Activated CD8-positive, alpha-beta T cell treated with anti-CD3 and anti-CD28 coated beads for 36 hours (primary cell): ENCODE data around the gene IL17F. TPM values are rescaled to one million over a fixed set of nuclear protein-coding genes. Genes with fewer than 3 reads are reported as not detected.
A peak's percentile ranks its signal among the peaks of the same experiment; 100 is the strongest.

Experiments
- ATAC-seq: fragments of 200-7000 bp; cut with Tn5 transposase; one replicate; pipeline ENCODE4 v1.10.0; 2021; ENCODE audit warnings: mild to moderate bottlenecking, moderate library complexity
- CTCF ChIA-PET: fragments of 350-600 bp; sonication (Branson Sonifier 250); formaldehyde crosslinking; loops from one replicate; lab custom pipeline; 2021; ENCODE audit warnings: antibody characterized with exemption; lab: Charles Lee
- POLR2A ChIA-PET: fragments of 350-600 bp; sonication (Branson Sonifier 250); formaldehyde crosslinking; loops from one replicate; lab custom pipeline; 2021; ENCODE audit warnings: antibody characterized with exemption; lab: Charles Lee
- DNase-seq: peaks from one replicate; pipeline ENCODE4 v3.0.0-alpha.2; 2020
- H3K27ac Mint-ChIP-seq: one replicate; pipeline ENCODE4 v1.8.0; 2021; ENCODE audit warnings: mild to moderate bottlenecking, mixed read lengths
- H3K27me3 Mint-ChIP-seq: one replicate; pipeline ENCODE4 v1.8.0; 2021; ENCODE audit warnings: mixed read lengths
- H3K36me3 Mint-ChIP-seq: one replicate; pipeline ENCODE4 v1.8.0; 2021; ENCODE audit warnings: low read depth, mixed read lengths
- H3K4me1 Mint-ChIP-seq: one replicate; pipeline ENCODE4 v1.8.0; 2021; ENCODE audit warnings: low read depth, mixed read lengths
- H3K4me3 Mint-ChIP-seq: one replicate; pipeline ENCODE4 v1.8.0; 2021; ENCODE audit warnings: mild to moderate bottlenecking, moderate library complexity, mixed read lengths
- H3K9me3 Mint-ChIP-seq: one replicate; pipeline ENCODE4 v1.8.0; 2021; ENCODE audit warnings: mixed read lengths
- intact Hi-C: fragments of 100-400 bp; cut with micrococcal nuclease; formaldehyde crosslinking; loops from one replicate; pipeline ENCODE4 v1.10.0; 2022
- total RNA-seq, 2 experiments: library from RNA; stranded (reverse); gene quantifications; one replicate each; pipeline ENCODE4 v1.2.3, GENCODE V29; 2021
- TF ChIP-seq, protein P1 (sequence below): fragments of 200-600 bp; IDR thresholded peaks from one replicate; pipeline ENCODE4 v1.8.0; 2022; ENCODE audit warnings: antibody characterized with exemption, mild to moderate bottlenecking

IL17F gene
- total RNA-seq, 2 experiments from 2014 or later = 0.76 to 0.86 TPM

DNA sequence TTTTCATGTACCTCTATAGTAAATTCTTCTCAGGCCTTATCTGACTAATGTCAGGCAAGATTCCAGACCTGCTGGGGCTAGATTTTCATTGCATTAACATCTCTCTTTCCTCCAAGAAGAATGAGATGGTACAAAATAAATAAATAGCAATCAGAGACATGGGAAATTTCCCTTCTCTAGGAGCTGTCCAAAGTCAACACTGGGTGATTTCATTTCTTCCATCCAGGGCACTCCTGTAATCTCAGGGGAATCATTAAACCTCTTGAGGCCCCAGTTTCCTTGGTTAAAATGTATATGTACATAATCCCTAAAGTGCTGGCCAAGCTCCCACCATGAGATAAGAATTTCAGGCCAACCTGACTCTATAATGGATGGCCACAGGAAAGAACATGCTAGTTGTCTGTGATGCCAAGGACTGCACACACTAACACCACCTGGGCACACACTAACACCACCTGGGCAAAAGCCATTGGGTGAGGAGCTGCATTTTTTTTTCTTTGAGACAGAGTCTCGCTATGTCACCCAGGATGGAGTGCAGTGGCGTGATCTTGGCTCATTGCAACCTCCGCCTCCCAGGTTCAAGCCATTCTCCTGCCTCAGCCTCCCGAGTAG lies 912 bp downstream of the IL17F start:
- Mint-ChIP-seq H3K4me3 (no peak overlapping the region), H3K36me3 (no peaks in the 10 kb centered on the region), H3K27me3 (peaks cover 11% of the 10 kb centered on the region), H3K4me1 (no peaks in the 10 kb centered on the region), H3K27ac (no peak overlapping the region), H3K9me3 (no peaks in the 10 kb centered on the region)
- TF ChIP-seq, protein P1, sequence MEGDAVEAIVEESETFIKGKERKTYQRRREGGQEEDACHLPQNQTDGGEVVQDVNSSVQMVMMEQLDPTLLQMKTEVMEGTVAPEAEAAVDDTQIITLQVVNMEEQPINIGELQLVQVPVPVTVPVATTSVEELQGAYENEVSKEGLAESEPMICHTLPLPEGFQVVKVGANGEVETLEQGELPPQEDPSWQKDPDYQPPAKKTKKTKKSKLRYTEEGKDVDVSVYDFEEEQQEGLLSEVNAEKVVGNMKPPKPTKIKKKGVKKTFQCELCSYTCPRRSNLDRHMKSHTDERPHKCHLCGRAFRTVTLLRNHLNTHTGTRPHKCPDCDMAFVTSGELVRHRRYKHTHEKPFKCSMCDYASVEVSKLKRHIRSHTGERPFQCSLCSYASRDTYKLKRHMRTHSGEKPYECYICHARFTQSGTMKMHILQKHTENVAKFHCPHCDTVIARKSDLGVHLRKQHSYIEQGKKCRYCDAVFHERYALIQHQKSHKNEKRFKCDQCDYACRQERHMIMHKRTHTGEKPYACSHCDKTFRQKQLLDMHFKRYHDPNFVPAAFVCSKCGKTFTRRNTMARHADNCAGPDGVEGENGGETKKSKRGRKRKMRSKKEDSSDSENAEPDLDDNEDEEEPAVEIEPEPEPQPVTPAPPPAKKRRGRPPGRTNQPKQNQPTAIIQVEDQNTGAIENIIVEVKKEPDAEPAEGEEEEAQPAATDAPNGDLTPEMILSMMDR = no peak
- intact Hi-C loops = no loop called here
- ChIA-PET CTCF (interaction anchor here (0.8 to 1.8 kb wide), 6 partner anchors 9 to 144 kb away, joined by 3 to 5 read pairs (median 3); no protein-coding TSS in a partner anchor), POLR2A (interaction anchor here (1.1 kb wide), 1 partner anchor 18 kb away, joined by 3 read pairs; no protein-coding TSS in a partner anchor)
- DNase-seq (no peak), ATAC-seq (no peak)

DNA sequence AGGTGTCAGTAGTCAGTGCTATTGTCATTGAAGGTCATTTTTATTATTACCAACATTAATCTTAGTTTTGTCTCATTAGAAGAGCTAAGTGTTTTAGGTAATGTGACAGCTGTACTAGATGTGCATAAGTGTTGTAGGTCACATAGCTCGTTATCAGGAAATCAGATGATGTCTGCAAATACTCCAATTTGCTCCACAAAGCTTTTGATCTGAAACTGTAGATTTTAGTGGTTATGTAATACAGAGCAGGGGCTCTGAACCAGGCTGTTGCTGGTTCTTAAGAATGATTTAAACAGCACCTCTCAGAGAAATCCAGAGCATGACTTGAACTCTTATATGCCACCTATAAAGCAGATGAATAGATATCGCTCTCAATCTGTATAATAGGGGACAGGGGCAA lies 2.5 kb downstream of the IL17F start:
- POLR2A ChIA-PET = interaction anchor here (1.3 kb wide), 1 partner anchor 10 kb away, joined by 3 read pairs; no protein-coding TSS in a partner anchor
- Mint-ChIP-seq H3K27me3 (peaks cover 11% of the 10 kb centered on the region), H3K9me3 (no peaks in the 10 kb centered on the region)

DNA sequence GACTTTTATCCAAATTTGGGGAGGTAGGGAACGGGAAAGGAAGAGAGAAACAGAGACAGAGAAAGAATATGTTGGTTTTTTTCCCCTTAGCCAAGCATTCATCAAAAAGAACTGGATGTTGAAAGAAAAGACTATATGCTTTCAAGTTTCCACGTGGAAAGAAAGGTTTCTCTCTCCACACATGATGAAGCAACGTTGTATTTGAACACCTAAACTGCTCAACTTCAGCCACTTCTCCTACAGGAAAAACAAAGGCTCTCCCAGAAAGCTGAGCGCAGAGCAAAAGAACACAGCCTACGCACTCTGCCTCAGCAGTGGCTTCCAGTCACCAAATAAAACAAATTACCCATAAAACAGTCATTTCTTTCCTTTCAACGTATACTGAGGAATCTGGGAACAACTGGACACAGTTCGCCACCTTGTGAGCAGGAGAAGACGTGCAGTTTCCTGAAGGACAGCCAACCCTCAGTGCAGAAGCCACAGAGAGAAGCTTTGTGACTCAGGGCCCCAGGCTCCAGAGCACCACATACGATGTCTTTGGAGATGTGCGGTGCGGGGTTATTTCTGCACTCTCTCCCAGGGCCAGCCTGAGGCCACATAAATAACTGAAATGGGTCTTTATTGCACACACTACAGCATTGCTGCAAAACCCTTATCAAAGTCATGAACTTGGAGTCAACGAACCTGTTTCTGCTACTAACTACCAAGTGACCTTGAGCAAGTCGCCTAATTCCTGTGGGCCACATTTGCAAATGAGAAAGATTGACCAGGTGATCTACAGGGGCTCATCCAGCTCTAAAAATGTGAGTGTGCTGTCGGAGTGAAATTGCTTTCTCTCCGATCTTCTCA lies 10.1 kb downstream of the IL17F start:
- DNase-seq (peak; percentile 62), ATAC-seq (peak; percentile 71)
- Mint-ChIP-seq H3K9me3 (no peaks in the 10 kb centered on the region), H3K36me3 (no peaks in the 10 kb centered on the region), H3K27me3 (peaks cover 44% of the 10 kb centered on the region), H3K4me1 (peaks cover 13% of the 10 kb centered on the region), H3K4me3 (no peak overlapping the region), H3K27ac (no peak overlapping the region)
- ChIA-PET POLR2A (interaction anchor here (0.8 to 1.3 kb wide), 3 partner anchors 10 to 73 kb away, joined by 3 to 5 read pairs (median 3); partner anchors contain the start of gene IL17F), CTCF (interaction anchor here (0.8 to 7.0 kb wide), 10 partner anchors 8 to 74 kb away, joined by 3 to 67 read pairs (median 4); no protein-coding TSS in a partner anchor)
- intact Hi-C loops = loop anchor here (2.0 to 5.0 kb wide), 2 partner anchors 71 to 147 kb away; partner anchors contain the start of gene PKHD1
- TF ChIP-seq, protein P1 = peak; percentile 27

More for the DNA sequence above, 2.5 kb downstream of the IL17F start:
- no peak overlapping the region for H3K27ac Mint-ChIP-seq
- intact Hi-C loops = no loop called here
- H3K36me3 Mint-ChIP-seq = no peaks in the 10 kb centered on the region
- DNase-seq (no peak), ATAC-seq (no peak)
- TF ChIP-seq, protein P1 = no peak
- CTCF ChIA-PET = interaction anchor here (0.6 to 5.7 kb wide), 9 partner anchors 7 to 192 kb away, joined by 3 to 46 read pairs (median 3); no protein-coding TSS in a partner anchor
- no peak overlapping the region for H3K4me3 Mint-ChIP-seq
- no peaks in the 10 kb centered on the region for H3K4me1 Mint-ChIP-seq

DNA sequence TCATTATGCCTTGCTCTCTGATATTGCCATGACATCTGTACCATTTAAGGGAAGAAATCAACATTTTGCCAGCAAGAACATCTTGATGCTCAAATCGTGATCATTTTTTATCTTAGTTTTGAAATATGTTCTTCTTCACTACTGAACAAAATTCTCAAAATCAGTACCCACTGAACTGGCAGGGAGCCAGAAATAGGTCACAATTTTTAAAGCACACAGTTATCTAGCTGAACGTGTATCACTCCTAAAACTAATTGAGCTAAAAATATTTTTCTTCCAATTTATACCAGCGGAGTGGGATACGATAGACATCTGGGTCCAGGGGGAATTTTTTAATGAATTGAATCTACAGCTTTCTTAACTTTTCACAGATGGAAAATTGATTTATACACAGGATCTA lies 11.3 kb downstream of the IL17F start:
- CTCF ChIA-PET = interaction anchor here (0.8 to 7.0 kb wide), 6 partner anchors 8 to 69 kb away, joined by 3 to 67 read pairs (median 4); no protein-coding TSS in a partner anchor
- no peak overlapping the region for H3K27ac Mint-ChIP-seq
- POLR2A ChIA-PET = interaction anchor here (1.0 kb wide), 1 partner anchor 11 kb away, joined by 3 read pairs; the partner anchor contains the start of gene IL17F
- ATAC-seq = no peak
- intact Hi-C loops = loop anchor here (5.0 kb wide), 1 partner anchor 146 kb away; the partner anchor contains the start of gene PKHD1
- H3K36me3 Mint-ChIP-seq = no peaks in the 10 kb centered on the region
- H3K4me1 Mint-ChIP-seq = peaks cover 19% of the 10 kb centered on the region
- no peak overlapping the region for H3K4me3 Mint-ChIP-seq
- no peak for DNase-seq
- no peaks in the 10 kb centered on the region for H3K9me3 Mint-ChIP-seq
- peaks cover 42% of the 10 kb centered on the region for H3K27me3 Mint-ChIP-seq
- TF ChIP-seq, protein P1 = no peak
